ENCODE data around the gene TAS2R1.

DNA sequence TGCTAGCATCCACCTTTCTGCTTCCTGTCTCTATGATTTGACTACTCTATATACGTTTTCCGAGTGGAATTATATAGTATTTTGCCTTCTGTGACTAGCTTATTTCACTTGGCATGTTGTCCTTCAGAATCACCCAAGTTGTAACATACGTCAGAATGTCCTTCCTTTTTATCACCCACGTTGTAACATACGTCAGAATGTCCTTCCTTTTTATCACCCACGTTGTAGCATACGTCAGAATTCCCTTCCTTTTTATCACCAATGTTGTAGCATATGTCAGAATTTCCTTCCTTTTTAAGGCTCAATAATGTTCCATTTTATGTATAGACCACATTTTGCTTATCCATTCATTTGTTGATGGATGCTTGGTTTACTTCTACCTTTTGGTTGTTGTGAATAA is 22.9 kb upstream of the TAS2R1 start:
- TF ChIP-seq, protein P1, sequence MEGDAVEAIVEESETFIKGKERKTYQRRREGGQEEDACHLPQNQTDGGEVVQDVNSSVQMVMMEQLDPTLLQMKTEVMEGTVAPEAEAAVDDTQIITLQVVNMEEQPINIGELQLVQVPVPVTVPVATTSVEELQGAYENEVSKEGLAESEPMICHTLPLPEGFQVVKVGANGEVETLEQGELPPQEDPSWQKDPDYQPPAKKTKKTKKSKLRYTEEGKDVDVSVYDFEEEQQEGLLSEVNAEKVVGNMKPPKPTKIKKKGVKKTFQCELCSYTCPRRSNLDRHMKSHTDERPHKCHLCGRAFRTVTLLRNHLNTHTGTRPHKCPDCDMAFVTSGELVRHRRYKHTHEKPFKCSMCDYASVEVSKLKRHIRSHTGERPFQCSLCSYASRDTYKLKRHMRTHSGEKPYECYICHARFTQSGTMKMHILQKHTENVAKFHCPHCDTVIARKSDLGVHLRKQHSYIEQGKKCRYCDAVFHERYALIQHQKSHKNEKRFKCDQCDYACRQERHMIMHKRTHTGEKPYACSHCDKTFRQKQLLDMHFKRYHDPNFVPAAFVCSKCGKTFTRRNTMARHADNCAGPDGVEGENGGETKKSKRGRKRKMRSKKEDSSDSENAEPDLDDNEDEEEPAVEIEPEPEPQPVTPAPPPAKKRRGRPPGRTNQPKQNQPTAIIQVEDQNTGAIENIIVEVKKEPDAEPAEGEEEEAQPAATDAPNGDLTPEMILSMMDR (conservative IDR thresholded peaks at IDR 0.05; ENCODE audit: low read depth, low read length): no peak
- TF ChIP-seq EZH2 (IDR thresholded peaks at IDR 0.05; ENCODE audit: low read length, unreplicated experiment): no peak
- no peak for TF ChIP-seq EZH2phosphoT487 (IDR thresholded peaks at IDR 0.05; ENCODE audit: borderline replicate concordance, low read length)
